Esophagus muscularis mucosa (tissue), 4 donors: ENCODE data around the gene USP30. TPM values are rescaled to one million over a fixed set of nuclear protein-coding genes. Genes with fewer than 3 reads are reported as not detected.

Experiments used
- DNase-seq: peaks from one replicate; pipeline ENCODE4 v3.0.0-alpha.2; 2017; ENCODE audit errors: extremely low spot score
- H3K27ac ChIP-seq, 4 donors: fragments of 200-600 bp; sonication (generic); replicated peaks in 1 of 4; 1 replicate in 3 of 4; 2 replicates in 1 of 4; pipeline ENCODE4 v1.5.1; 2016 to 2019; ENCODE audit warnings: mild to moderate bottlenecking in 1 of 4
- H3K27me3 ChIP-seq, 4 donors: fragments of 200-600 bp; sonication (generic); one replicate each; pipeline versions ENCODE4 v1.5.1 to v1.6.0; 2016 to 2019
- H3K36me3 ChIP-seq, 4 donors: fragments of 200-600 bp; sonication (generic); one replicate each; pipeline ENCODE4 v1.5.1; 2016 to 2019
- H3K4me1 ChIP-seq, 4 donors: fragments of 200-600 bp; sonication (generic); one replicate each; pipeline ENCODE4 v1.5.1; 2016 to 2019
- H3K4me3 ChIP-seq, 4 donors: fragments of 200-600 bp; sonication (generic); 1 replicate in 2 of 4; 2 replicates in 2 of 4; pipeline ENCODE4 v1.5.1; 2016 to 2019; ENCODE audit warnings: mild to moderate bottlenecking in 4 of 4, moderate library complexity in 1 of 4
- H3K9me3 ChIP-seq, 4 donors: fragments of 200-600 bp; sonication (generic); 1 replicate in 3 of 4; 2 replicates in 1 of 4; pipeline ENCODE4 v1.5.1; 2016 to 2019
- EP300 ChIP-seq: sonication (generic); formaldehyde crosslinking; IDR thresholded peaks from one replicate; pipeline ENCODE4 v1.6.1; 2017; ENCODE audit warnings: antibody characterized with exemption
- POLR2A ChIP-seq: fragments of 450-650 bp; IDR thresholded peaks from one replicate; pipeline ENCODE4 v1.6.1; 2017; ENCODE audit warnings: antibody characterized with exemption, moderate library complexity, mild to moderate bottlenecking, low read depth
- POLR2AphosphoS5 ChIP-seq, 2 donors: sonication (generic); formaldehyde crosslinking; IDR thresholded peaks; one replicate each; pipeline ENCODE4 v1.6.1; 2017; ENCODE audit warnings: antibody characterized with exemption in 2 of 2
- WGBS: methylation state at CpG from one replicate; pipeline ENCODE4 v1.1.5; 2018; 5-methylcytosine and 5-hydroxymethylcytosine counted together
- intact Hi-C: fragments of 100-400 bp; cut with DNase I; formaldehyde crosslinking; loops from one replicate; pipeline ENCODE4 v1.15.1; 2023
- total RNA-seq, 4 donors: library from RNA; depleted of rRNA; stranded (reverse); fragments of >200 nt; gene quantifications; one replicate each; pipeline versions ENCODE4 v1.1.0 to v1.2.1, GENCODE V29; 2016
- TF ChIP-seq, protein P1 (sequence below), 3 experiments: fragments of 200-600 bp in 2 of 3; fragments of 450-650 bp in 1 of 3; sonication (generic) in 2 of 3; IDR thresholded peaks; one replicate each; pipeline ENCODE4 v1.5.1; 2017 to 2019; ENCODE audit warnings: antibody characterized with exemption in 3 of 3, mild to moderate bottlenecking in 2 of 3, moderate library complexity in 1 of 3

USP30 gene
- total RNA-seq, 4 donors from 2014 or later = 6.2 to 14.6 (median 12.2) TPM

DNA sequence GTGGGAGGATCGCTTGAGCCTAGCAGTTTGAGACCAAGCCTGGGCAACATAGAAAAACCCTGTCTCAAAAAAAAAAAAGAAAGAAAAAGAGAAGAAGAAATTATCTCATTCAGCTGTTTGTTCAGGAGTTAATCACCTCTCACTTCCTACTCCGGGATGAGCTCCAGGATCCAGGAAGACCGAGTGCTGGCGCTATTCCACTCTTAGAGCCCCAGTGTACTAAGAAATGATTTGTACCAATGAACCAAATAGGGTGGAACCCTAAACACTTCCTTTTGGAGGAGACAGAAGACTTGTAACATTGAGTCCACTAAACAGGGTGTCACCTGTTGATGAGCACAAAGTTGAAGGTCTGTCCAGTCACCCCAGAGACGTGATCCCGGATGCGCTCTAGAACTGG lies 37.3 kb downstream of the USP30 start:
- DNase-seq = no peak
- 84% methylated on average over 7 of the region's 7 CpGs for WGBS
- H3K4me1 ChIP-seq = peaks cover 20 to 37% (median 30%) of the 10 kb centered on the region in 4 donors
- no peaks in the 10 kb centered on the region for H3K9me3 ChIP-seq
- no peak overlapping the region for H3K27ac ChIP-seq
- H3K4me3 ChIP-seq = no peak overlapping the region
- TF ChIP-seq POLR2AphosphoS5 (IDR thresholded peaks at IDR 0.05) (no peak), POLR2A (no peak)
- H3K27me3 ChIP-seq = no peaks in the 10 kb centered on the region
- peaks cover 30 to 68% (median 62%) of the 10 kb centered on the region in 4 donors for H3K36me3 ChIP-seq
- intact Hi-C loops = loop anchor here (5.0 kb wide), 1 partner anchor 522 kb away; no protein-coding TSS in a partner anchor

DNA sequence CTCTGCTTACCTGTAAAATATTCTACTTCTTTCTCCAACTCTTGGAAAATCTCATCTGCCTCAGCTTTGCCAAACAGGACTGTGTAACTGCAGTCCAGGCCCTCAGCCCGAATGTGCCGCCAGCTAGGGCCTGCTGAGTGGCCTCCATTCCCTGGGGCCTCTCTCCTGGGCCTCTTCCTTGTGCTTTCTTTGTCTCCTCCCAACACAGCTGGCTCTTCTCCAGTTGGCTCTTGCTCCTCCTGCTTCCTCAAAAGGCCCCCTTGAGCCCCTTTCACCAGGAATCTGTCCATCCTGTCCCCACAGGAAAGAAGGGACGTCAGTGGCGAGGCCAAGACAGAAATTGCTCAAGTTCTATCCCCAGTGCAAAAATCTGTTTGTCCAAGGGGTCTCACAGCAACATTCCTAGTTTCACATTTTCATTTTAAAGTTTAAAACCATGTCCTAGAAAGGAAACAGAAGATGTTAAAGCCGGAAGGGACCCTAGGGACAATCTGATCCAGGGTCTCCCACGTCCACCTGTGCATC lies 40.2 kb downstream of the USP30 start:
- intact Hi-C loops = loop anchor here (5.0 kb wide), 1 partner anchor 525 kb away; no protein-coding TSS in a partner anchor
- peak overlapping the region; percentile 56 to 72 (median 61) for H3K4me3 ChIP-seq
- H3K4me1 ChIP-seq = peaks cover 25 to 43% (median 36%) of the 10 kb centered on the region in 4 donors
- peaks cover 10 to 39% (median 34%) of the 10 kb centered on the region in 4 donors for H3K36me3 ChIP-seq
- H3K27me3 ChIP-seq = peaks cover 0 to 3% (median 0%) of the 10 kb centered on the region in 4 donors
- no peak for DNase-seq
- H3K9me3 ChIP-seq = no peaks in the 10 kb centered on the region
- H3K27ac ChIP-seq = peak overlapping the region; percentile 78 to 83 (median 80)
- 45% methylated on average over 6 of the region's 6 CpGs for WGBS
- TF ChIP-seq POLR2AphosphoS5 (IDR thresholded peaks at IDR 0.05) (no peak), EP300 (no peak), POLR2A (no peak)
- TF ChIP-seq, protein P1, sequence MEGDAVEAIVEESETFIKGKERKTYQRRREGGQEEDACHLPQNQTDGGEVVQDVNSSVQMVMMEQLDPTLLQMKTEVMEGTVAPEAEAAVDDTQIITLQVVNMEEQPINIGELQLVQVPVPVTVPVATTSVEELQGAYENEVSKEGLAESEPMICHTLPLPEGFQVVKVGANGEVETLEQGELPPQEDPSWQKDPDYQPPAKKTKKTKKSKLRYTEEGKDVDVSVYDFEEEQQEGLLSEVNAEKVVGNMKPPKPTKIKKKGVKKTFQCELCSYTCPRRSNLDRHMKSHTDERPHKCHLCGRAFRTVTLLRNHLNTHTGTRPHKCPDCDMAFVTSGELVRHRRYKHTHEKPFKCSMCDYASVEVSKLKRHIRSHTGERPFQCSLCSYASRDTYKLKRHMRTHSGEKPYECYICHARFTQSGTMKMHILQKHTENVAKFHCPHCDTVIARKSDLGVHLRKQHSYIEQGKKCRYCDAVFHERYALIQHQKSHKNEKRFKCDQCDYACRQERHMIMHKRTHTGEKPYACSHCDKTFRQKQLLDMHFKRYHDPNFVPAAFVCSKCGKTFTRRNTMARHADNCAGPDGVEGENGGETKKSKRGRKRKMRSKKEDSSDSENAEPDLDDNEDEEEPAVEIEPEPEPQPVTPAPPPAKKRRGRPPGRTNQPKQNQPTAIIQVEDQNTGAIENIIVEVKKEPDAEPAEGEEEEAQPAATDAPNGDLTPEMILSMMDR (IDR thresholded peaks at IDR 0.05) = no peak

DNA sequence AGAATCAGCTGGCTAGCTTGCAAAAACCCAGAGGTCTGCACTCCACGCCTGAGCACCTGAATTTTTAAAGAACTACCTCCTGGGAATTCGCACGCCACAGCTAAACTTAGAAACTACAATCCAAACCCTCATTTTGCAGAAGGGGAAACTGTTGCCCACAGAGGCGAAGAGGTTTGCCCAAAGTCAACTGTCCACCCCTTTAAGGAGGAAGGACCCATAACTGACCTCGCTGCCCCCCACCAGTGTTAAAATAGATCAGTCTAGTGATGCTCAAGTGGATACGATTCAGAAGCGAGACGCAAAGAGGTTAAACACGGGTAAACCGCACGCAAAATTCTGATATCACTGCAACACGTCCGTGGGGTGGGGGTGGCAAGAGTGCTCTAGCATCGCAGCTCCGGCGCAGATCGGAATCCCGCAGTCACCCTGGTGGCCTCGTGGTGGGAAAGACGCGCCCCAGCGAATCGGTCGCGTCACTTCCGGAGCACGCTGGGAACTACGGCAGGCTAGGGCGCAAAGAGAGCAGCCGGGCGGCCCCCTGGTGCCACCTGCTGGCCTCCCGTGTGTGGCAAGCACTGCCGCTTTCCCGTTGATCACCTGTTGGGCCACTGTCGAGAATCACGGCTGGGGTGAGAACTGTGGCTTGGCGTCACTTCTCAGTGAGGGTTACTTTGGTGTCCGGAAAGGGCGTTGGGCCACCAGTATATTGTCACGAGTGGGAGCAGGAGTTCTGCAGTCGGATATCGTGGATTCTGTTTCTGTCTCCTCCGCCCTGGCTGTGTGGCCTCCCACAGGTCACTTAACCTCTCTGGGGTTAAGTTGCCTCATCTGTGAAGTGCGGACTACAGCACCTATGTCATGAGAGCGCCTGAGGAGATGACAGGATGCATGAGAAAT lies 40.9 kb downstream of the USP30 start, which contains the start of gene ALKBH2:
ALKBH2 (minus strand) TSS at position 451 of the 897 bp plus-strand sequence. CDS start 686 bp downstream, outside the sequence.
- Histone ChIP-seq H3K9me3 (no peaks in the 10 kb centered on the region), H3K4me1 (peaks cover 27 to 45% (median 38%) of the 10 kb centered on the region in 4 donors), H3K36me3 (peaks cover 4 to 32% (median 27%) of the 10 kb centered on the region in 4 donors), H3K27me3 (peaks cover 0 to 3% (median 0%) of the 10 kb centered on the region in 4 donors), H3K27ac (peak within 1 kb of the TSS; percentile 78 to 83 (median 80)), H3K4me3 (peak within 1 kb of the TSS; percentile 56 to 72 (median 61))
- WGBS = 8% methylated on average over 30 of the region's 45 CpGs
- TF ChIP-seq, protein P1 (IDR thresholded peaks at IDR 0.05) = peak; percentile 98 to 99 (median 99)
- peak; percentile 36 for TF ChIP-seq POLR2A
- peak; percentile 92 for TF ChIP-seq EP300
- peak; percentile 87 to 96 for TF ChIP-seq POLR2AphosphoS5 (IDR thresholded peaks at IDR 0.05)
- intact Hi-C loops = loop anchor here (5.0 kb wide), 1 partner anchor 526 kb away; no protein-coding TSS in a partner anchor
- DNase-seq = peak; percentile 98

DNA sequence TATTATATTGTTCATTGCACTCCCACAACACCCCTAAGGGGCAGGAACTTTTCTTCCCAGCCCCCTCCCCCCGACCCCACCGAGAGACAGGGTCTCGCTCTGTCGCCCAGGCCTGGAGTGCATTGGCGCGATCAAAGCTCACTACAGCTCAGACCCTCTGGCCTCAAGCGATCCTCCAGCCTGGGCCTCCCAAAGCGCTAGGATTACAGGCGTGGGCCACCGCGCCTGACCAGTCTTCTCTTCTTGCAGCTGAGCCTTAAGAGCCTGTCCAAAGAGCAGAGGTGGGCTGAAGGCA lies 44.7 kb downstream of the USP30 start:
- Histone ChIP-seq H3K36me3 (peaks cover 4 to 22% (median 12%) of the 10 kb centered on the region in 4 donors), H3K4me3 (peak overlapping the region in 2 of 4 donors; percentile 70 to 81), H3K4me1 (peaks cover 32 to 53% (median 50%) of the 10 kb centered on the region in 4 donors), H3K27me3 (peaks cover 0 to 3% (median 0%) of the 10 kb centered on the region in 4 donors), H3K27ac (no peak overlapping the region), H3K9me3 (no peaks in the 10 kb centered on the region)
- 36% methylated on average over 11 of the region's 11 CpGs for WGBS
- no peak for DNase-seq
- TF ChIP-seq, protein P1 (IDR thresholded peaks at IDR 0.05) = no peak
- TF ChIP-seq POLR2A (no peak), EP300 (no peak), POLR2AphosphoS5 (IDR thresholded peaks at IDR 0.05) (no peak)
- intact Hi-C loops = no loop called here
